ENCODE data around the gene MUC4.

DNA sequence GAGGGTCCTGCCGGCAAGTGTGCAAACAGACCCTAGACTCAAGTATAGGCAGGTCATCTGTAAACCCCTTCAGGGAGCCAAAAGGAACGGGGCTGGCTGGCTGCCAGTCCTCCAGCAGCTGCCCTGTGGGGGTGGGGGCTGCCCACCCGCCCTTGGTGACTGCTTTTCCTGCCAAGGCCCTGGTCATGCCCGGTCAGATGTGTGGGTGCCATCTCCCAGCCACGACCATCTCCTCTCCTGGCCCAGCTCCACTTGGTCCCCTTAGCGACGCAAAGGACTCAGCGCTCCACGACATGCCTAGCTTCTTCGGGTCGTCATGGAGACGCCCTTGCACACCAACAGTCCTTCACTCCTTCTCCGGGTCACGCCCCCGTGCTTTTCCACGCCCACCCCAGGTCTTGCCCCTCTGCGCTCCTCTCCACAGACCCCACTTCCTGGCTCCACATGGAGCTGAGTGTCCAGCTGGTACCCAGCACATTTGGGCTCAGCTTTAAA lies 2.4 kb downstream of the MUC4 start:
- TF ChIP-seq, protein P1, sequence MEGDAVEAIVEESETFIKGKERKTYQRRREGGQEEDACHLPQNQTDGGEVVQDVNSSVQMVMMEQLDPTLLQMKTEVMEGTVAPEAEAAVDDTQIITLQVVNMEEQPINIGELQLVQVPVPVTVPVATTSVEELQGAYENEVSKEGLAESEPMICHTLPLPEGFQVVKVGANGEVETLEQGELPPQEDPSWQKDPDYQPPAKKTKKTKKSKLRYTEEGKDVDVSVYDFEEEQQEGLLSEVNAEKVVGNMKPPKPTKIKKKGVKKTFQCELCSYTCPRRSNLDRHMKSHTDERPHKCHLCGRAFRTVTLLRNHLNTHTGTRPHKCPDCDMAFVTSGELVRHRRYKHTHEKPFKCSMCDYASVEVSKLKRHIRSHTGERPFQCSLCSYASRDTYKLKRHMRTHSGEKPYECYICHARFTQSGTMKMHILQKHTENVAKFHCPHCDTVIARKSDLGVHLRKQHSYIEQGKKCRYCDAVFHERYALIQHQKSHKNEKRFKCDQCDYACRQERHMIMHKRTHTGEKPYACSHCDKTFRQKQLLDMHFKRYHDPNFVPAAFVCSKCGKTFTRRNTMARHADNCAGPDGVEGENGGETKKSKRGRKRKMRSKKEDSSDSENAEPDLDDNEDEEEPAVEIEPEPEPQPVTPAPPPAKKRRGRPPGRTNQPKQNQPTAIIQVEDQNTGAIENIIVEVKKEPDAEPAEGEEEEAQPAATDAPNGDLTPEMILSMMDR (IDR thresholded peaks at IDR 0.05; ENCODE audit: low read depth, low read length, missing input control) = no peak
- no peak for TF ChIP-seq JUND (IDR thresholded peaks at IDR 0.05)
- TF ChIP-seq HNF4A (conservative IDR thresholded peaks at IDR 0.05) = no peak
- no peak for TF ChIP-seq YY1 (IDR thresholded peaks at IDR 0.05)
- no peak for TF ChIP-seq RAD21 (IDR thresholded peaks at IDR 0.05)
- TF ChIP-seq GABPA (IDR thresholded peaks at IDR 0.05 in 1 of 2, conservative IDR thresholded peaks at IDR 0.05 in 1 of 2) = no peak
- TF ChIP-seq, protein P2, sequence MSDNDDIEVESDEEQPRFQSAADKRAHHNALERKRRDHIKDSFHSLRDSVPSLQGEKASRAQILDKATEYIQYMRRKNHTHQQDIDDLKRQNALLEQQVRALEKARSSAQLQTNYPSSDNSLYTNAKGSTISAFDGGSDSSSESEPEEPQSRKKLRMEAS (IDR thresholded peaks at IDR 0.05) = no peak
- TF ChIP-seq TAF1 (conservative IDR thresholded peaks at IDR 0.05) = no peak
- no peak for TF ChIP-seq SP1 (IDR thresholded peaks at IDR 0.05)
- TF ChIP-seq NR2F2 (IDR thresholded peaks at IDR 0.05) = no peak
- TF ChIP-seq FOXA1 (IDR thresholded peaks at IDR 0.05) = no peak
- TF ChIP-seq EGR1 (IDR thresholded peaks at IDR 0.05; ENCODE audit: low read depth in 2 of 2) = no peak

Measured in liver (tissue), 3 donors.